Endodermal cell (in vitro differentiated cells): ENCODE measurements around the gene RECK. TPM values are rescaled to one million over a fixed set of nuclear protein-coding genes. Genes with fewer than 3 reads are reported as not detected.
A peak's percentile ranks its signal among the peaks of the same experiment; 100 is the strongest.

Experiments used
- DNase-seq: peaks from one replicate; pipeline ENCODE4 v3.0.0-alpha.2; 2017
- H3K27ac ChIP-seq: 2 replicates; pipeline ENCODE4 v1.5.1; 2013; ENCODE audit warnings: mild to moderate bottlenecking, low read depth, low read length, moderate library complexity
- H3K27me3 ChIP-seq: 2 replicates; pipeline ENCODE4 v1.6.1; 2013; ENCODE audit warnings: mild to moderate bottlenecking, low read length, moderate library complexity; ENCODE audit not compliant: insufficient read depth, control insufficient read depth, poor library complexity, severe bottlenecking
- H3K36me3 ChIP-seq: 2 replicates; pipeline ENCODE4 v1.7.0; 2013; ENCODE audit warnings: mild to moderate bottlenecking, low read length, moderate library complexity; ENCODE audit not compliant: control insufficient read depth, insufficient read depth
- H3K4me1 ChIP-seq: one replicate; pipeline ENCODE4 v1.7.0; 2013; ENCODE audit warnings: low read length; ENCODE audit not compliant: control insufficient read depth, insufficient read depth
- H3K4me3 ChIP-seq: 2 replicates; pipeline ENCODE4 v1.5.1; 2013; ENCODE audit warnings: mild to moderate bottlenecking, low read length, moderate library complexity
- H3K9ac ChIP-seq: 2 replicates; pipeline ENCODE4 v1.6.1; 2013; ENCODE audit warnings: mild to moderate bottlenecking, low read length, moderate library complexity; ENCODE audit not compliant: poor library complexity, severe bottlenecking; ENCODE audit errors: extremely low read depth
- H3K9me3 ChIP-seq: 2 replicates; pipeline ENCODE4 v1.6.1; 2013; ENCODE audit warnings: mild to moderate bottlenecking, low read length, moderate library complexity; ENCODE audit not compliant: control insufficient read depth
- H3K27ac Mint-ChIP-seq: 2 replicates; pipeline ENCODE4 v1.8.0; 2020; ENCODE audit warnings: mixed read lengths
- H3K27me3 Mint-ChIP-seq: 2 replicates; pipeline ENCODE4 v1.8.0; 2021; ENCODE audit warnings: mild to moderate bottlenecking, mixed read lengths; ENCODE audit not compliant: insufficient read depth
- H3K36me3 Mint-ChIP-seq: 2 replicates; pipeline ENCODE4 v1.8.0; 2020; ENCODE audit warnings: low read depth, mixed read lengths
- H3K4me1 Mint-ChIP-seq: 2 replicates; pipeline ENCODE4 v1.8.0; 2020; ENCODE audit warnings: mixed read lengths
- H3K4me3 Mint-ChIP-seq: 2 replicates; pipeline ENCODE4 v1.8.0; 2020; ENCODE audit warnings: mild to moderate bottlenecking, moderate library complexity, mixed read lengths
- H3K9me3 Mint-ChIP-seq: 2 replicates; pipeline ENCODE4 v1.8.0; 2020; ENCODE audit warnings: mild to moderate bottlenecking, mixed read lengths
- CTCF ChIP-seq: fragments of 200-600 bp; sonication (generic); conservative IDR thresholded peaks from 2 replicates; pipeline ENCODE4 v1.5.0; 2021; ENCODE audit warnings: antibody characterized with exemption, mild to moderate bottlenecking
- WGBS, 2 experiments: methylation state at CpG; one replicate each; pipeline versions ENCODE4 v1.1.5 to v1.1.7; 2013; ENCODE audit warnings: missing lambda C conversion rate in 2 of 2, mixed read lengths in 1 of 2; ENCODE audit not compliant: insufficient coverage in 1 of 2, insufficient read length in 1 of 2; 5-methylcytosine and 5-hydroxymethylcytosine counted together
- total RNA-seq, 2 donors: library from RNA; stranded (reverse); fragmentation: NEBNext Ultra II Directional in 1 of 2; extraction: Animal tissue kit (Norgen Biotek cat#: 25700) in 1 of 2; gene quantifications; 2 replicates in 1 of 2; 3 replicates in 1 of 2; pipeline ENCODE4 v1.2.1, GENCODE V29; 2021

The RECK gene
- total RNA-seq, 2 donors from 2014 or later: 11.5 to 16.1 TPM

GRCh38 chr9:36040271-36040925, 3.7 kb downstream of the RECK start:
- no peak for TF ChIP-seq CTCF
- H3K4me3 Mint-ChIP-seq: no peak overlapping the region
- WGBS, 2 experiments: 86 to 94% methylated on average over 1 of the region's 1 CpG

GRCh38 chr9:36041506-36041905, 4.8 kb downstream of the RECK start:
- Histone ChIP-seq H3K27ac (no peak overlapping the region), H3K36me3 (no peaks in the 10 kb centered on the region), H3K27me3 (no peaks in the 10 kb centered on the region), H3K4me1 (peaks cover 6% of the 10 kb centered on the region), H3K4me3 (no peak overlapping the region), H3K9ac (no peak overlapping the region), H3K9me3 (no peaks in the 10 kb centered on the region)
- 82 to 83% methylated on average over 1 of the region's 1 CpG for WGBS, 2 experiments
- no peak overlapping the region for H3K4me3 Mint-ChIP-seq
- H3K27ac Mint-ChIP-seq: no peak overlapping the region
- peaks cover 23% of the 10 kb centered on the region for H3K4me1 Mint-ChIP-seq
- H3K9me3 Mint-ChIP-seq: peaks cover 4% of the 10 kb centered on the region
- no peak for TF ChIP-seq CTCF
- DNase-seq: no peak
- no peaks in the 10 kb centered on the region for H3K27me3 Mint-ChIP-seq
- peaks cover 5% of the 10 kb centered on the region for H3K36me3 Mint-ChIP-seq

More at GRCh38 chr9:36040271-36040925, 3.7 kb downstream of the RECK start:
- Histone ChIP-seq H3K4me1 (peaks cover 6% of the 10 kb centered on the region), H3K36me3 (no peaks in the 10 kb centered on the region), H3K9me3 (no peaks in the 10 kb centered on the region), H3K27me3 (no peaks in the 10 kb centered on the region), H3K4me3 (peak overlapping the region; percentile 45), H3K9ac (no peak overlapping the region), H3K27ac (no peak overlapping the region)
- Mint-ChIP-seq H3K27ac (no peak overlapping the region), H3K9me3 (peaks cover 4% of the 10 kb centered on the region), H3K36me3 (peaks cover 5% of the 10 kb centered on the region), H3K27me3 (no peaks in the 10 kb centered on the region), H3K4me1 (peaks cover 22% of the 10 kb centered on the region)
- DNase-seq: no peak

- H3K4me1 ChIP-seq: no peaks in the 10 kb centered on the region
- Mint-ChIP-seq H3K4me1 (peaks cover 13% of the 10 kb centered on the region), H3K4me3 (no peak overlapping the region), H3K36me3 (peaks cover 5% of the 10 kb centered on the region), H3K9me3 (peaks cover 4% of the 10 kb centered on the region), H3K27me3 (no peaks in the 10 kb centered on the region), H3K27ac (no peak overlapping the region)
- no peak overlapping the region for H3K27ac ChIP-seq
- WGBS, 2 experiments: 91 to 100% methylated on average over 1 to 2 of the region's 2 CpGs
- H3K36me3 ChIP-seq: no peaks in the 10 kb centered on the region
- DNase-seq: no peak
- H3K4me3 ChIP-seq: no peak overlapping the region
- no peaks in the 10 kb centered on the region for H3K27me3 ChIP-seq
- TF ChIP-seq CTCF: no peak
- H3K9me3 ChIP-seq: no peaks in the 10 kb centered on the region
- no peak overlapping the region for H3K9ac ChIP-seq
Measured at GRCh38 chr9:36045610-36046009, 8.9 kb downstream of the RECK start.
